HEK293T (cell line): Measurements from ENCODE around the gene APBA3.

ENCODE experiments used
- CTCF ChIA-PET: fragments of 350-600 bp; formaldehyde crosslinking; extraction: SDS; loops from one replicate; lab custom pipeline; 2021; ENCODE audit warnings: antibody characterized with exemption, inconsistent platforms; lab: Yijun Ruan, JAX
- POLR2A ChIA-PET: fragments of 350-600 bp; formaldehyde crosslinking; extraction: SDS; loops from one replicate; lab custom pipeline; 2020; ENCODE audit warnings: antibody characterized with exemption, inconsistent platforms; lab: Yijun Ruan, JAX
- DNase-seq: peaks from one replicate; pipeline ENCODE4 v3.0.0; 2012; ENCODE audit warnings: mixed read lengths; ENCODE audit errors: extremely low spot score
- ARNT ChIP-seq: fragments of 450-650 bp; IDR thresholded peaks from 2 replicates; pipeline ENCODE4 v1.6.1; 2017; ENCODE audit warnings: mild to moderate bottlenecking
- BHLHE40 ChIP-seq: fragments of 450-650 bp; IDR thresholded peaks from 2 replicates; pipeline ENCODE4 v1.6.1; 2016; ENCODE audit warnings: mild to moderate bottlenecking, moderate library complexity, borderline replicate concordance
- CTBP1 ChIP-seq: fragments of 450-650 bp; IDR thresholded peaks from 2 replicates; pipeline ENCODE4 v1.6.1; 2016; ENCODE audit warnings: borderline replicate concordance
- ELF4 ChIP-seq: fragments of 450-650 bp; IDR thresholded peaks from 2 replicates; pipeline ENCODE4 v1.6.1; 2017; ENCODE audit warnings: antibody characterized with exemption
- FOXA1 ChIP-seq: fragments of 450-650 bp; IDR thresholded peaks from 2 replicates; pipeline ENCODE4 v1.6.1; 2016; ENCODE audit warnings: mild to moderate bottlenecking
- FOXK2 ChIP-seq: fragments of 450-650 bp; IDR thresholded peaks from 2 replicates; pipeline ENCODE4 v1.6.1; 2016; ENCODE audit warnings: mild to moderate bottlenecking
- FOXM1 ChIP-seq: fragments of 450-650 bp; IDR thresholded peaks from 2 replicates; pipeline ENCODE4 v1.6.1; 2017; ENCODE audit warnings: mild to moderate bottlenecking, borderline replicate concordance
- HDGF ChIP-seq: fragments of 450-650 bp; IDR thresholded peaks from 2 replicates; pipeline ENCODE4 v1.6.1; 2017; ENCODE audit warnings: antibody characterized with exemption, borderline replicate concordance
- L3MBTL2 ChIP-seq: fragments of 450-650 bp; conservative IDR thresholded peaks from 2 replicates; pipeline ENCODE4 v1.6.1; 2016; ENCODE audit warnings: mild to moderate bottlenecking
- LEF1 ChIP-seq: fragments of 450-650 bp; IDR thresholded peaks from 2 replicates; pipeline ENCODE4 v1.6.1; 2017; ENCODE audit warnings: mild to moderate bottlenecking, borderline replicate concordance
- NFRKB ChIP-seq: fragments of 450-650 bp; IDR thresholded peaks from 2 replicates; pipeline ENCODE4 v1.6.1; 2016; ENCODE audit warnings: mild to moderate bottlenecking, moderate library complexity
- PKNOX1 ChIP-seq: fragments of 450-650 bp; IDR thresholded peaks from 2 replicates; pipeline ENCODE4 v1.6.1; 2016
- SP1 ChIP-seq: fragments of 450-650 bp; IDR thresholded peaks from 2 replicates; pipeline ENCODE4 v1.6.1; 2017
- SUZ12 ChIP-seq: fragments of 450-650 bp; IDR thresholded peaks from 2 replicates; pipeline ENCODE4 v1.6.1; 2016; ENCODE audit warnings: mild to moderate bottlenecking
- TARDBP ChIP-seq: fragments of 450-650 bp; IDR thresholded peaks from 2 replicates; pipeline ENCODE4 v1.6.1; 2016
- ZNF384 ChIP-seq: fragments of 450-650 bp; IDR thresholded peaks from 2 replicates; pipeline ENCODE4 v1.6.1; 2016

APBA3 gene

GRCh38 chr19:3733549-3734309 lies 27.8 kb downstream of the APBA3 start:
- TF ChIP-seq TARDBP (no peak), PKNOX1 (no peak), FOXA1 (no peak), L3MBTL2 (no peak), LEF1 (no peak), SP1 (no peak)
- POLR2A ChIA-PET = interaction anchor here (1.6 kb wide), 1 partner anchor 29 kb away, joined by 5 read pairs; the partner anchor contains the start of gene MRPL54
- CTCF ChIA-PET = no interaction called here
- DNase-seq = no peak

DNA sequence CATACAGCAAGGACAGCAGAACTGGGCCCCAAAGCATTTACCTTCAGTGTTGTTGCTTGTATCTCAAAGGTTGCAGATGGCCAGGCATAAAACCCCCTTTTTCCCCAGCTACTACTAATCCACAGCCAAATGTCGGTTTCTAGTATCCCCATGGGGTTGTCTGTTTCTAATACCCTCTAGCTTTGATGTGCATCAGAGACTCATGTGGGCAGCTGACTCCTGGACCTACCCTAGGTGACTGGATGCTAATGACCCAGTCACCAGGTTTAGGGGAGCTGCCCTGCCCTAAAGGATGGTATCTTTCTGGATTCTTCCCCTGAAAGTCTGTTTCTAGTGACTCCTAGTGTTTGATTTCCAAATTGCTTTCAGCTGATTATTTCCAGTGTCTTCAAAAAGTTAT lies 29.4 kb downstream of the APBA3 start:
- TF ChIP-seq FOXK2 (no peak), FOXM1 (no peak), LEF1 (no peak)
- CTCF ChIA-PET = no interaction called here
- DNase-seq = no peak
- POLR2A ChIA-PET = no interaction called here

- TF ChIP-seq FOXM1 = no peak
- TF ChIP-seq ZNF384 = no peak
- TF ChIP-seq ELF4 = no peak
- no peak for TF ChIP-seq TARDBP
- TF ChIP-seq SUZ12 = no peak
- no peak for TF ChIP-seq L3MBTL2
- no peak for TF ChIP-seq LEF1
- no peak for TF ChIP-seq ARNT
- TF ChIP-seq NFRKB = no peak
- TF ChIP-seq CTBP1 = no peak
- no peak for DNase-seq
- ChIA-PET POLR2A (interaction anchor here (1.3 kb wide), 1 partner anchor 32 kb away, joined by 4 read pairs; the partner anchor contains the start of gene MRPL54), CTCF (no interaction called here)
These were observed 31.0 kb downstream of the APBA3 start for GRCh38 chr19:3730457-3730958.

GRCh38 chr19:3725640-3726310 lies 35.7 kb downstream of the APBA3 start:
- no peak for DNase-seq
- CTCF ChIA-PET = no interaction called here
- POLR2A ChIA-PET = no interaction called here
- no peak for TF ChIP-seq FOXA1

DNA sequence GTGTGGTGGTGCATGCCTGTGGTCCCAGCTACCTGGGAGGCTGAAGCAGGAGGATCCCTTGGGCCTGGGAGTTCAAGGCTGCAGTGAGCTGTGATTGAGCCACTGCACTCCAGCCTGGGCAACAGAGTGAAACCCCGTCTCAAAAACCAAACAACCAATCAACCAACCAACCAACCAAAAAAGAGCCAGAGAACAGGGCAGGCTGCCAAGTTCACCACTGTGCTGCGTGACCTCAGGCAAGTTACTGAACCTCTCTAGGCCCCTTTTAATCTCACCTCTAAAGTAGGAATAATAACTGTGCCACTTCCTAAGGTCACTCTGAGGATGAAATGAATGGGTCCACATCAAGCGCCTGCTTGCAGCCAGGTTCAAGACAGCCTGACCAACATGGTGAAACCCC lies 36.4 kb downstream of the APBA3 start:
- POLR2A ChIA-PET = no interaction called here
- DNase-seq = no peak
- CTCF ChIA-PET = no interaction called here
- TF ChIP-seq FOXK2 (no peak), SP1 (no peak), TARDBP (no peak), FOXM1 (no peak), CTBP1 (no peak), ZNF384 (no peak), SUZ12 (no peak), FOXA1 (no peak), NFRKB (no peak), LEF1 (no peak), PKNOX1 (no peak), HDGF (no peak), BHLHE40 (no peak), ARNT (no peak), ELF4 (no peak), L3MBTL2 (no peak)

DNA sequence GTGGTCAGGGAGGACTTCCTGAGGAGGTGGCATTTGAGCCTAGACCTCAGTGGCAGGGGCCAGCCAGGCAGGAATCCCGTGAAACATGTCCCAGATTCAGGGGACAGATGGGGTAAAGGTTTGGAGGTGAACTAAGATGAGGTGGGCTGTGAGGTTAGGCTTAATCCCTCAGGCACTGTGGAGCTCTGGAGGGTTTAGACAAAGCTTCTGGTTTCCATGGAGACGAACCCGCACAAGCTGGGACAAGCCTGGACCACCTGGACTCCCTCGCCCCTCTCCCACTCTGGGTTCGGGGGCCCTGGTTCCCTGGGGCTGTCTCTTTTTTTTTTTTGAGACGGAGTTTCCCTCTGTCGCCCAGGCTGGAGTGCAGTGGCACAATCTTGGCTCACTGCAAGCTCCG lies 37.6 kb downstream of the APBA3 start:
- POLR2A ChIA-PET = interaction anchor here (0.6 kb wide), 1 partner anchor 106 kb away, joined by 3 read pairs; no protein-coding TSS in a partner anchor
- TF ChIP-seq L3MBTL2 (no peak), BHLHE40 (no peak), ZNF384 (no peak), NFRKB (no peak), TARDBP (no peak), FOXK2 (no peak), PKNOX1 (no peak), HDGF (no peak)
- DNase-seq = no peak
- CTCF ChIA-PET = no interaction called here

- no peak for TF ChIP-seq HDGF
- no peak for TF ChIP-seq SP1
- no peak for TF ChIP-seq FOXA1
- no peak for TF ChIP-seq PKNOX1
- no peak for DNase-seq
- ChIA-PET CTCF (no interaction called here), POLR2A (no interaction called here)
These were observed 38.4 kb downstream of the APBA3 start for GRCh38 chr19:3723110-3723488.
